HG02885 (cell line): ENCODE measurements around the gene TTC16.
A peak's percentile ranks its signal among the peaks of the same experiment; 100 is the strongest.

Experiments used
- ATAC-seq: cut with Tn5 transposase; IDR thresholded peaks from one replicate; pipeline ENCODE4 v1.9.1; 2021; ENCODE audit warnings: mild to moderate bottlenecking; ENCODE audit not compliant: unreplicated experiment, poor library complexity

Gene TTC16

GRCh38 chr9:127694890-127695720, 20.8 kb upstream of the TTC16 start:
- ATAC-seq = no peak

GRCh38 chr9:127697575-127697974, 18.3 kb upstream of the TTC16 start:
- ATAC-seq = no peak

- no peak for ATAC-seq
These were observed 17.5 kb upstream of the TTC16 start for GRCh38 chr9:127698386-127698785.

GRCh38 chr9:127698985-127699670, 16.8 kb upstream of the TTC16 start:
- ATAC-seq = peak; percentile 95

- no peak for ATAC-seq
These were observed 15.7 kb upstream of the TTC16 start for GRCh38 chr9:127700140-127700539.

GRCh38 chr9:127700594-127701255, 15.2 kb upstream of the TTC16 start:
- ATAC-seq = no peak

- no peak for ATAC-seq
These were observed 12.5 kb upstream of the TTC16 start for GRCh38 chr9:127703289-127703946.

GRCh38 chr9:127705577-127706379, 10.1 kb upstream of the TTC16 start:
- no peak for ATAC-seq

GRCh38 chr9:127706836-127707241, 9.0 kb upstream of the TTC16 start, which contains the start of gene CFAP157:
Gene CFAP157 (plus strand): TSS chr9:127706988. CDS start chr9:127707032, 44 bp downstream.
- no peak for ATAC-seq

- no peak for ATAC-seq
These were observed 8.1 kb upstream of the TTC16 start for GRCh38 chr9:127707766-127708165.

GRCh38 chr9:127708952-127709587, 6.8 kb upstream of the TTC16 start:
- no peak for ATAC-seq

- no peak for ATAC-seq
These were observed 5.6 kb upstream of the TTC16 start for GRCh38 chr9:127710204-127710783.

GRCh38 chr9:127711226-127711701, 4.6 kb upstream of the TTC16 start:
- ATAC-seq = no peak

GRCh38 chr9:127711831-127712274, 4.0 kb upstream of the TTC16 start:
- no peak for ATAC-seq

- no peak for ATAC-seq
These were observed 3.5 kb upstream of the TTC16 start for GRCh38 chr9:127712371-127712770.

GRCh38 chr9:127712867-127713266, 3.0 kb upstream of the TTC16 start:
- no peak for ATAC-seq

GRCh38 chr9:127714020-127714750, 1.7 kb upstream of the TTC16 start:
- no peak for ATAC-seq

- no peak for ATAC-seq
These were observed 869 bp upstream of the TTC16 start for GRCh38 chr9:127714951-127715469.
